Activated T-helper 1 cell treated with Interleukin-2 at 50 U/mL for 16 hours (primary cell): Measurements from ENCODE around the gene SLC4A1.

Experiments used
- DNase-seq: peaks from one replicate; pipeline ENCODE4 v3.0.0-alpha.2; 2020; ENCODE audit warnings: low read depth

The SLC4A1 gene

GRCh38 chr17:44283344-44284023 lies 15.5 kb upstream of the SLC4A1 start:
- no peak for DNase-seq

- no peak for DNase-seq
Observed at GRCh38 chr17:44282264-44282663, 14.3 kb upstream of the SLC4A1 start.

- no peak for DNase-seq
Observed at GRCh38 chr17:44281570-44281969, 13.6 kb upstream of the SLC4A1 start.

- DNase-seq: no peak
Observed at GRCh38 chr17:44280392-44280937, 12.5 kb upstream of the SLC4A1 start.

- no peak for DNase-seq
Observed at GRCh38 chr17:44279666-44280391, 11.9 kb upstream of the SLC4A1 start.

- DNase-seq: no peak
Observed at GRCh38 chr17:44279346-44279665, 11.4 kb upstream of the SLC4A1 start.

- DNase-seq: no peak
Observed at GRCh38 chr17:44277976-44278375, 10.0 kb upstream of the SLC4A1 start.

GRCh38 chr17:44273607-44274006 lies 5.7 kb upstream of the SLC4A1 start:
- DNase-seq: no peak

GRCh38 chr17:44272954-44273353 lies 5.0 kb upstream of the SLC4A1 start:
- DNase-seq: no peak

- DNase-seq: no peak
Observed at GRCh38 chr17:44272321-44272951, 4.5 kb upstream of the SLC4A1 start.

- DNase-seq: no peak
Observed at GRCh38 chr17:44269535-44270240, 1.8 kb upstream of the SLC4A1 start.

GRCh38 chr17:44268709-44269534 lies 987 bp upstream of the SLC4A1 start:
- DNase-seq: no peak

- no peak for DNase-seq
Observed at GRCh38 chr17:44267165-44267455, 825 bp downstream of the SLC4A1 start.

- DNase-seq: no peak
Observed at GRCh38 chr17:44266402-44267164, 1.4 kb downstream of the SLC4A1 start.

- no peak for DNase-seq
Observed at GRCh38 chr17:44263345-44263902, 4.5 kb downstream of the SLC4A1 start.

- no peak for DNase-seq
Observed at GRCh38 chr17:44262654-44263225, 5.2 kb downstream of the SLC4A1 start.

- no peak for DNase-seq
Observed at GRCh38 chr17:44260296-44260695, 7.6 kb downstream of the SLC4A1 start.

- DNase-seq: no peak
Observed at GRCh38 chr17:44258811-44259351, 9.1 kb downstream of the SLC4A1 start.

GRCh38 chr17:44257815-44258760 lies 9.8 kb downstream of the SLC4A1 start:
- no peak for DNase-seq
